ENCODE data around the gene CERCAM.

The CERCAM gene

DNA sequence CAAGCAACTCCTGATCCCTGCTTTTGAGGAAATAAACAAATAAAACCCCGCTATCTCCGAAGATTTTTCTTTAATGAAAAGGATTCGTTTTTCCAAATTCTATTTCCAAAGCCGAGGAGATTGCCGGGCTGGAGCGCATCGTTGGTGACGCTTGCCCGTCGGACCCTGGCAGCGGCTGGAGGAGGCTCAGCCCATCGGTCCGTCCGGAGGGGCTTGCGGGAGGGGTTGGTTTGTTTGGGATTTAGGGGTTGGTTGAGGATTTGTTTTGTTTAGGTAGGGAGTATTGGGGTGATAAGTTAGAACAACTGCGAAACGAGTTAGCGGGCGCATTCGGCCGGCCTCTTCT, 28.7 kb upstream of the CERCAM start:
- ChIA-PET POLR2A (no interaction called here), CTCF (interaction anchor here (1.1 to 1.5 kb wide), 2 partner anchors 10 to 29 kb away, joined by 3 read pairs; partner anchors contain the start of gene CERCAM)
- TF ChIP-seq, protein P1, sequence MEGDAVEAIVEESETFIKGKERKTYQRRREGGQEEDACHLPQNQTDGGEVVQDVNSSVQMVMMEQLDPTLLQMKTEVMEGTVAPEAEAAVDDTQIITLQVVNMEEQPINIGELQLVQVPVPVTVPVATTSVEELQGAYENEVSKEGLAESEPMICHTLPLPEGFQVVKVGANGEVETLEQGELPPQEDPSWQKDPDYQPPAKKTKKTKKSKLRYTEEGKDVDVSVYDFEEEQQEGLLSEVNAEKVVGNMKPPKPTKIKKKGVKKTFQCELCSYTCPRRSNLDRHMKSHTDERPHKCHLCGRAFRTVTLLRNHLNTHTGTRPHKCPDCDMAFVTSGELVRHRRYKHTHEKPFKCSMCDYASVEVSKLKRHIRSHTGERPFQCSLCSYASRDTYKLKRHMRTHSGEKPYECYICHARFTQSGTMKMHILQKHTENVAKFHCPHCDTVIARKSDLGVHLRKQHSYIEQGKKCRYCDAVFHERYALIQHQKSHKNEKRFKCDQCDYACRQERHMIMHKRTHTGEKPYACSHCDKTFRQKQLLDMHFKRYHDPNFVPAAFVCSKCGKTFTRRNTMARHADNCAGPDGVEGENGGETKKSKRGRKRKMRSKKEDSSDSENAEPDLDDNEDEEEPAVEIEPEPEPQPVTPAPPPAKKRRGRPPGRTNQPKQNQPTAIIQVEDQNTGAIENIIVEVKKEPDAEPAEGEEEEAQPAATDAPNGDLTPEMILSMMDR (IDR thresholded peaks at IDR 0.05; ENCODE audit: control extremely low read depth, extremely low read depth, low read depth, missing control alignments), result no peak
- no peak for DNase-seq (ENCODE audit: extremely low spot score)

DNA sequence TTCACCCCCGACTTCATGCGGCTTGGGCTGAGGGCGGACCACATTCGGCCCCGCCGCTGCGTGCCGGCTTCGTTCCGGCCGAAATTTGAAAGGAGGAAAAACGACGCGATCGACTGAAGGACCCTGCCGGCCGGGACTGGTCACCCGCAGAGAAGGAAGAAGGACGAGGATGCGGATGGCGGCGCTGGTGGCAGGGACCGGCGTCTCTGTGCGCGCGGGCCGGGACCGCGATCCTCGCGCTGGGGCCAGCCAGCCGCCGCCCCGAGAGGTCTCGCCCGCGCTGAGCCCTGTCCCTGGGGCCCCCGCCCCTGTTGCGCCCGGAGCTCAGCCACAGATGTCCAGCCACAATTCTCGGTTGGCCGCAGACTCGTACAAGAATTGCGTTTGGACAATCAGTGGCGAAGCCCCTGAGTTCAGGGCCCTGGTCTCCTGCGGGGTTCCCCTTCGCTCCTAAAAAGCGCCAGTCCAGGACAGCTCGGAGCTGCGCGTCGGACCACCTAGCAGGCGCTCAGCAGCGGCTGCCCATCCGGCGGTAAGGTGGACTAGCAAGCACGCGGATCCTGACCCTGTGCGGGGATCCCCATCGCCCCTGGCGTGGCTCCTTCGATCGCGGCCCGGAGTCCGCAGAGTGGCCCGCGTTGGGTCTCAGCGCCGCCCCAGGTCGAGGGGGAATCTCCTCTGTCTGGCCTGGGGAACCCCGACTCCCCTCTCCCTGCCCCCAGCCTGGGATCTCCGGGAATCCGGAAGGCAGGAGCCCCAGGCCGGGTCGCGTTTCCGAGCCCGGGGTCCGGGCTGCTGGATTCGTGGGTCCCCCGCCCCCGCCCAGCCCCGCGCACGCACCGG, 28.1 kb upstream of the CERCAM start:
- no peak for DNase-seq (ENCODE audit: extremely low spot score)
- POLR2A ChIA-PET, result no interaction called here
- TF ChIP-seq, protein P1 (IDR thresholded peaks at IDR 0.05; ENCODE audit: control extremely low read depth, extremely low read depth, low read depth, missing control alignments), result no peak
- CTCF ChIA-PET, result interaction anchor here (1.5 kb wide), 2 partner anchors 28 to 31 kb away, joined by 3 to 4 read pairs; partner anchors contain the start of gene CERCAM

DNA sequence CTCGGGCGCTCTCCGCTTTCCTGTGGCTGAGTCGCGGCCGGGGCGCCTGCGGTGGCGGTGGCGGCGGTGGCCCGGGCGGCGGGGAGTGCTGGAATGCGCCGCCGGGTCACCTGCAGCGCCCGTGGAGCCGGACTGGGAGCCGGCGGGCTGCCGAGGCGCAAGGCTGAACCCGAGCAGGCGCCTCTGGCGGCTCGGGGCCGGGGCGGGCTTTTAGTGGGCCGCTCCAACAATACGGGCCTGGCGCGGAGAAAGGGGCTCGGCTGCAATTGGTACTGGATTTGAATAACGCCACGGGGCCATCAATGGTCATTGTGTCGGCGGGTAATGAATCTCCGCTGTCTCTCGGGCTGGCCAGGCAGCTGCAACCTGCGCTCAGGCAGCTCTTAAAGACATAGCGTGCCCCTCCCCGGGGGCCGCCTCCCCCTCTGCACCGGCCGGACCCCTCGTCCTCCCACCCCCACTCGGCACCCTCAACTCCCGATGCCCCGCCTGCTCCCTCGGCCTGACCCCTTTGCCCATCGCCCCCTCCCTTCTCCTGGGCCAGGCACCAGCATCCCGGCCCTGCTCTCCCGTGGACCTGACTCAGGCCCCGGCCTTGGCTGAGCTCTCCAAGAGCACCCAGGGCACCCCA, 27.4 kb upstream of the CERCAM start:
- DNase-seq (ENCODE audit: extremely low spot score), result no peak
- TF ChIP-seq, protein P1 (IDR thresholded peaks at IDR 0.05; ENCODE audit: control extremely low read depth, extremely low read depth, low read depth, missing control alignments), result no peak
- ChIA-PET CTCF (interaction anchor here (0.9 to 1.5 kb wide), 2 partner anchors 18 to 32 kb away, joined by 4 read pairs; no protein-coding TSS in a partner anchor), POLR2A (no interaction called here)

DNA sequence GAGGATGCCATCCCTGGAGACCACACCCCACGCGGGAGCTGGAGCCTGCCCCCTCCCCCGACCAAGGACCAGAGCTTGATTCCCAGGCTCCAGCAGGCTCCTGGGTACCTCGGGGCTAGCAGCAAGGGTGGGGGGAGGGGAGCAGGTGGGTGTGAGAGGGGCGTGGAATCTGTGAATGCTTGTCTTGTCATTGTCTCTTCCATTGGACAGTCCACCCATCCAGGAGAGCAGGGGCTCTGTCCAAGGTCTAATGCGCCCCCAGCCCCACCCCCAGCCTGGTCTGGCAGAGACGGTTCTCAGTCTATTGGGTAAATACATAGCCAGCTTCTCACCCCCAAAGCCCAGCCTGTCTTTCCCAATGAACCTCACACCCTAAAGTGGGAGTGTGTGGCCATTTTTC, 26.7 kb upstream of the CERCAM start:
- ChIA-PET CTCF (interaction anchor here (0.9 to 1.5 kb wide), 2 partner anchors 18 to 32 kb away, joined by 4 read pairs; no protein-coding TSS in a partner anchor), POLR2A (no interaction called here)

DNA sequence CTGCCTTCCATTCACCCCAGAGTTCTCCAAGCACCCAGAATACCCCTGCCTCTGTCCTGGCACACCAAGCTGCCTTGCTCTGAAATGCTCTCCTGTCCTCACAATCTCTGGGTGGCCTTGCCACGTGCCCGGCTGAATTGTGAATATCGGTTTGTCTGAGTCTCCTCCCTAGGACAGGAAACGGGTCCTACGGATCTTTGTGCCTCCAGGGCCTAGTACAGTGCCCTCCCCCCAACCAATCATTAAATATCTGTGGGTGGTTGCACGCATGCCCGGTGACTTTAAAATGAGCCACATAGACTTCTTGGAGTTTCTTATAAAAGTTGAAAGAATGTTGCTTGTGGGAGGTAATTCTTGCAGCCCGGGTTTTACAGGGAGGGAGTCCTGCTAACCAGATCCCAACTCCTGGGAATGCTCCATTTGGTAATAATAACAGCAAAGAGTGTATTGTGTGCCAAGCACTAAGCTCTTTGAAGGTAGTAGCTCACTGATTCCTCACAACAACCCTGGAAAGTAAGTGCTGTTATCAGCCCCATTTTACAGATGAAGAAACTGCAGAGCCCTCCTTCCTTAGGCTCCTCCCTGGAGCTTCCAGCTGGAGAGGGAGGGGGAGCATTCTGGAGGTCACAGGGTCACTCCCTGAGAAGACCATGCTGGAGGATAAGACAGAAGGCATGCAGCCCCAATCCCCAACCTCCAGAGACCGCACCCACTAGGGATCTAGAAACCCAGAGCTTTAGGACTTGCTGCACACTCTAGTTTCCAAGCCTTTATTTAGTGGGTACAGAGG, 26.1 kb upstream of the CERCAM start:
- ChIA-PET POLR2A (no interaction called here), CTCF (interaction anchor here (0.9 to 1.5 kb wide), 2 partner anchors 17 to 33 kb away, joined by 4 read pairs; no protein-coding TSS in a partner anchor)
- TF ChIP-seq, protein P1 (IDR thresholded peaks at IDR 0.05; ENCODE audit: control extremely low read depth, extremely low read depth, low read depth, missing control alignments), result no peak
- DNase-seq (ENCODE audit: extremely low spot score), result no peak

More for the DNA sequence above, 26.7 kb upstream of the CERCAM start:
- TF ChIP-seq, protein P1 (IDR thresholded peaks at IDR 0.05; ENCODE audit: control extremely low read depth, extremely low read depth, low read depth, missing control alignments), result no peak
- DNase-seq (ENCODE audit: extremely low spot score), result no peak
